Measurements from ENCODE around the gene PILRA. TPM values are rescaled to one million over a fixed set of nuclear protein-coding genes. Genes with fewer than 3 reads are reported as not detected.

PILRA gene
- total RNA-seq, 1 experiment from 2014 or later: 3.2 TPM

DNA sequence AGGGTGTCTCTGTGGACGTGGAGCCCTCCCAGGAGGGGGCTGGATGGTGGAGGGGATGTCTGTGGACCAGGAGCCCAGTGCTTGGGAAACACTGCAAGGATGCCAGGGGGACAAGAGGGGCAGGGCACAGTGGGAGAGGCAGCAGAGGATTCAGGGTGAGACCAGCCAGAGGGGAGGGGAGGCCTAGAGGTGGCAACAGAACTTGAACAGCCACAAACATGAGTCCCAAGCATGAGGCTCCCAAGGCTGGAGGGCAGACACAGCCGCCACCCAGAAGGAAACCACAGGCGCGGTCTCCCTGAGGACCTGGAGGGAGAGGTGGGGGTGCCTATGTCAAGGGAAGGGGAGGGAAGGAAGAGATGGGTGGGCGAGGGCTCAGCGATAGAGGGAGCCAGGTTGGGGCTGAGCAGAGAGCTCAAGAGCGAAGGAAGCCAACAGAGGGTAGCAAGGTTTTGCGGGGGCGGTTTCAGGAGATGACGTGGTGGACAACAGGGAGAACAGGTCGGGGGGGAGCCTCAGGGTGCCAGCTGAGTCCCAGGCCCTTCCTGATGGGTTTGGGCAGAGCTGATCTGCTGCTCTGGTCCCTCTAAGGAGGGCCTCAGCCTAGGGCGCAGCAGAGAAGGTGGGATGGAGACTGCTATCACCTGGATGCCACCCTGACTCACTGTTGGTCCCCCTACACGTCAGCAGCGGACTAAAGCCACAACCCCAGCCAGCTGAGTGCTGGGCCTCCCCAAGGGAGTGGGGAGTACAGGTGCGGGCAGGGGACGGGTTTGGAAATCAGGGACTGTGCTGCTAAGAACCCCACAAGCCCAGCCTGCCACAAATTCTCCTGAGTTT is 6.7 kb upstream of the PILRA start:
- Histone ChIP-seq H4K8ac (replicated peaks; ENCODE audit: insufficient read length, low read depth, low read length) (no peak overlapping the region), H3K23ac (ENCODE audit: insufficient read length, low read depth, low read length) (no peak overlapping the region), H3K56ac (ENCODE audit: insufficient read length, low read depth, low read length) (no peak overlapping the region), H3K27me3 (ENCODE audit: insufficient read depth, low read length) (no peaks in the 10 kb centered on the region), H4K91ac (ENCODE audit: insufficient read length, low read depth, low read length) (no peak overlapping the region), H2AK5ac (ENCODE audit: insufficient read length, low read length) (no peak overlapping the region), H3K79me1 (ENCODE audit: insufficient read depth, low read depth, low read length, poor library complexity, severe bottlenecking) (no peaks in the 10 kb centered on the region), H3K23me2 (ENCODE audit: insufficient read length, low read depth, low read length, poor library complexity, severe bottlenecking) (no peaks in the 10 kb centered on the region), H2AFZ (ENCODE audit: low read length) (no peak overlapping the region), H3K14ac (ENCODE audit: insufficient read depth, low read length) (no peak overlapping the region), H3K4me1 (ENCODE audit: insufficient read depth, low read length) (no peaks in the 10 kb centered on the region; the same call in 1 of the 2 replicates), H2BK12ac (ENCODE audit: insufficient read length, low read depth, low read length) (no peak overlapping the region), H3K4ac (ENCODE audit: low read depth, low read length) (no peak overlapping the region), H3T11ph (ENCODE audit: low read length) (no peak overlapping the region), H3K18ac (ENCODE audit: insufficient read length, low read depth, low read length) (no peak overlapping the region), H3K27ac (ENCODE audit: insufficient read length, low read depth, low read length) (no peak overlapping the region), H2BK5ac (ENCODE audit: insufficient read length, low read length) (no peak overlapping the region), H4K5ac (ENCODE audit: insufficient read length, low read depth, low read length) (no peak overlapping the region), H3K79me2 (ENCODE audit: insufficient read depth, low read length) (no peaks in the 10 kb centered on the region), H3K4me2 (ENCODE audit: insufficient read depth, insufficient read length, low read length) (no peak overlapping the region), H4K20me1 (ENCODE audit: control insufficient read depth, insufficient read depth, insufficient read length) (no peaks in the 10 kb centered on the region), H2BK20ac (ENCODE audit: low read depth, low read length, poor library complexity, severe bottlenecking) (no peak overlapping the region), H2BK120ac (ENCODE audit: low read depth, low read length, poor library complexity, severe bottlenecking) (no peak overlapping the region), H3K9me3 (ENCODE audit: control insufficient read depth, low read depth, low read length) (no peaks in the 10 kb centered on the region), H2BK15ac (ENCODE audit: low read depth, low read length) (no peak overlapping the region), H3K9ac (ENCODE audit: extremely low read depth, insufficient read length, low read length) (no peak overlapping the region)
- no peaks in the 10 kb centered on the region; the same call in 1 of the 2 replicates for H3K27me3 Mint-ChIP-seq (ENCODE audit: low read depth)
- H3K4me1 Mint-ChIP-seq: peaks cover 32 to 43% of the 10 kb centered on the region in 2 experiments
- TF ChIP-seq, protein P1, sequence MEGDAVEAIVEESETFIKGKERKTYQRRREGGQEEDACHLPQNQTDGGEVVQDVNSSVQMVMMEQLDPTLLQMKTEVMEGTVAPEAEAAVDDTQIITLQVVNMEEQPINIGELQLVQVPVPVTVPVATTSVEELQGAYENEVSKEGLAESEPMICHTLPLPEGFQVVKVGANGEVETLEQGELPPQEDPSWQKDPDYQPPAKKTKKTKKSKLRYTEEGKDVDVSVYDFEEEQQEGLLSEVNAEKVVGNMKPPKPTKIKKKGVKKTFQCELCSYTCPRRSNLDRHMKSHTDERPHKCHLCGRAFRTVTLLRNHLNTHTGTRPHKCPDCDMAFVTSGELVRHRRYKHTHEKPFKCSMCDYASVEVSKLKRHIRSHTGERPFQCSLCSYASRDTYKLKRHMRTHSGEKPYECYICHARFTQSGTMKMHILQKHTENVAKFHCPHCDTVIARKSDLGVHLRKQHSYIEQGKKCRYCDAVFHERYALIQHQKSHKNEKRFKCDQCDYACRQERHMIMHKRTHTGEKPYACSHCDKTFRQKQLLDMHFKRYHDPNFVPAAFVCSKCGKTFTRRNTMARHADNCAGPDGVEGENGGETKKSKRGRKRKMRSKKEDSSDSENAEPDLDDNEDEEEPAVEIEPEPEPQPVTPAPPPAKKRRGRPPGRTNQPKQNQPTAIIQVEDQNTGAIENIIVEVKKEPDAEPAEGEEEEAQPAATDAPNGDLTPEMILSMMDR (conservative IDR thresholded peaks at IDR 0.05): no peak
- H3K9me3 Mint-ChIP-seq: no peaks in the 10 kb centered on the region
- H3K36me3 Mint-ChIP-seq (ENCODE audit: insufficient read depth in 1 of 3, low read depth in 3 of 3): peaks cover 31 to 56% (median 38%) of the 10 kb centered on the region in 3 experiments
- H3K4me3 Mint-ChIP-seq: no peak overlapping the region
- peak overlapping the region in 2 of 3 experiments; percentile 62; a peak in 5 of 7 replicates for H3K27ac Mint-ChIP-seq
- DNase-seq: no peak
- WGBS (ENCODE audit: extremely low coverage, insufficient read length, low lambda C conversion rate): no CpG with 5 or more reads among the region's 16 CpGs

All from H9 (cell line).